SH-SY5Y (cell line): Measurements from ENCODE around the gene CACNA1A.

Experiments
- GATA2 ChIP-seq: IDR thresholded peaks from 2 replicates; pipeline ENCODE4 v1.6.1; 2011; ENCODE audit warnings: mild to moderate bottlenecking, low read depth, low read length
- GATA3 ChIP-seq: IDR thresholded peaks from 2 replicates; pipeline ENCODE4 v1.6.1; 2011; ENCODE audit warnings: low read depth, mild to moderate bottlenecking, low read length, moderate library complexity

- TF ChIP-seq GATA3 (no peak), GATA2 (no peak)
These were observed 1.0 kb downstream of the CACNA1A start for GRCh38 chr19:13505164-13505695.
